Esophagus squamous epithelium (tissue), 5 donors: ENCODE data around the gene LRRN4. TPM values are rescaled to one million over a fixed set of nuclear protein-coding genes. Genes with fewer than 3 reads are reported as not detected.

ENCODE experiments used
- DNase-seq: peaks from one replicate; lab custom pipeline; 2025; lab: John Stamatoyannopoulos, UW
- H3K27ac ChIP-seq, 4 donors: fragments of 200-600 bp; sonication (generic); one replicate each; pipeline ENCODE4 v1.5.1; 2016 to 2019; ENCODE audit warnings: mild to moderate bottlenecking in 1 of 4
- H3K27me3 ChIP-seq, 4 donors: fragments of 200-600 bp; sonication (generic); 1 replicate in 3 of 4; 2 replicates in 1 of 4; pipeline versions ENCODE4 v1.5.1 to v1.6.0; 2017 to 2021; ENCODE audit warnings: antibody characterized with exemption in 1 of 4
- H3K36me3 ChIP-seq, 3 donors: fragments of 200-600 bp; sonication (generic); one replicate each; pipeline ENCODE4 v1.5.1; 2016 to 2019
- H3K4me1 ChIP-seq, 3 donors: fragments of 200-600 bp; sonication (generic); one replicate each; pipeline ENCODE4 v1.5.1; 2017 to 2019
- H3K4me3 ChIP-seq, 4 donors: fragments of 200-600 bp; sonication (generic); 1 replicate in 3 of 4; 2 replicates in 1 of 4; pipeline ENCODE4 v1.5.1; 2016 to 2019; ENCODE audit warnings: mild to moderate bottlenecking in 2 of 4, moderate library complexity in 1 of 4
- H3K9me3 ChIP-seq, 3 donors: fragments of 200-600 bp; sonication (generic); one replicate each; pipeline ENCODE4 v1.5.1; 2016 to 2019
- POLR2A ChIP-seq, 4 donors: fragments of 450-650 bp; IDR thresholded peaks; one replicate each; pipeline ENCODE4 v1.6.1; 2017; ENCODE audit warnings: antibody characterized with exemption in 4 of 4, mild to moderate bottlenecking in 4 of 4, moderate library complexity in 3 of 4
- whole genome bisulfite sequencing, 2 donors: methylation state at CpG; one replicate each; pipeline ENCODE4 v1.1.5; 2018; 5-methylcytosine and 5-hydroxymethylcytosine counted together
- intact Hi-C: fragments of 100-400 bp; cut with DNase I; formaldehyde crosslinking; loops from one replicate; pipeline ENCODE4 v1.15.0; 2022
- total RNA-seq, 4 donors: library from RNA; depleted of rRNA; stranded (reverse); fragments of >200 nt; gene quantifications; one replicate each; pipeline ENCODE4 v1.1.0, GENCODE V29; 2016
- TF ChIP-seq, protein P1 (sequence below), 6 experiments: fragments of 450-650 bp in 4 of 6; fragments of 200-600 bp in 2 of 6; sonication (generic) in 2 of 6; IDR thresholded peaks; one replicate each; pipeline ENCODE4 v1.5.1; 2016 to 2019; ENCODE audit warnings: antibody characterized with exemption in 6 of 6, mild to moderate bottlenecking in 4 of 6, moderate library complexity in 4 of 6
- donor health status: DM: yes; HTN: yes; CAD: no.

LRRN4 gene
- total RNA-seq, 4 donors from 2014 or later, result 0.19 TPM; not detected in 3

DNA sequence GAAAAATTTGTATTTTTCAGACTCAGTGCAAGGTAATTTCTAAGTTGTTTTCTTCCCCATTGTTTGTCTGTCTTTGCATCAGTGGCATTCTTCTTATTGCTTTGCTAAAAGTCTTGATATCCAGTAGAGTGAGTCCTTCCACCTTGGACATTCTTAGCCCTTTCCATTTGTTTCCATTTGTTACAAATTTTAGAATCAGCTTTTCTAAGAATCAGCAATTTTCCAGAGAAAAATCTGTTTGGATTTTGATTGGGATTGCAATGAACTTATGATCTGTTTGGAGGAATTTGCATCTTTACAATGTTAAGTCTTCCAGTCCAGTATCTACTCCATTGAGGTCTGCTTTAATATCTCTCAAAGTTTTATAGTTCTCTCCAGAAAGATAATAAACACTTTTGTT lies 36.4 kb downstream of the LRRN4 start:
- Histone ChIP-seq H3K4me1 (no peaks in the 10 kb centered on the region), H3K9me3 (no peaks in the 10 kb centered on the region), H3K4me3 (no peak overlapping the region), H3K27ac (no peak overlapping the region), H3K36me3 (peaks cover 0 to 64% (median 0%) of the 10 kb centered on the region in 3 donors), H3K27me3 (no peaks in the 10 kb centered on the region)
- no peak for TF ChIP-seq POLR2A (IDR thresholded peaks at IDR 0.05)
- TF ChIP-seq, protein P1, sequence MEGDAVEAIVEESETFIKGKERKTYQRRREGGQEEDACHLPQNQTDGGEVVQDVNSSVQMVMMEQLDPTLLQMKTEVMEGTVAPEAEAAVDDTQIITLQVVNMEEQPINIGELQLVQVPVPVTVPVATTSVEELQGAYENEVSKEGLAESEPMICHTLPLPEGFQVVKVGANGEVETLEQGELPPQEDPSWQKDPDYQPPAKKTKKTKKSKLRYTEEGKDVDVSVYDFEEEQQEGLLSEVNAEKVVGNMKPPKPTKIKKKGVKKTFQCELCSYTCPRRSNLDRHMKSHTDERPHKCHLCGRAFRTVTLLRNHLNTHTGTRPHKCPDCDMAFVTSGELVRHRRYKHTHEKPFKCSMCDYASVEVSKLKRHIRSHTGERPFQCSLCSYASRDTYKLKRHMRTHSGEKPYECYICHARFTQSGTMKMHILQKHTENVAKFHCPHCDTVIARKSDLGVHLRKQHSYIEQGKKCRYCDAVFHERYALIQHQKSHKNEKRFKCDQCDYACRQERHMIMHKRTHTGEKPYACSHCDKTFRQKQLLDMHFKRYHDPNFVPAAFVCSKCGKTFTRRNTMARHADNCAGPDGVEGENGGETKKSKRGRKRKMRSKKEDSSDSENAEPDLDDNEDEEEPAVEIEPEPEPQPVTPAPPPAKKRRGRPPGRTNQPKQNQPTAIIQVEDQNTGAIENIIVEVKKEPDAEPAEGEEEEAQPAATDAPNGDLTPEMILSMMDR (IDR thresholded peaks at IDR 0.05), result no peak
- no peak for DNase-seq
- intact Hi-C loops, result no loop called here

DNA sequence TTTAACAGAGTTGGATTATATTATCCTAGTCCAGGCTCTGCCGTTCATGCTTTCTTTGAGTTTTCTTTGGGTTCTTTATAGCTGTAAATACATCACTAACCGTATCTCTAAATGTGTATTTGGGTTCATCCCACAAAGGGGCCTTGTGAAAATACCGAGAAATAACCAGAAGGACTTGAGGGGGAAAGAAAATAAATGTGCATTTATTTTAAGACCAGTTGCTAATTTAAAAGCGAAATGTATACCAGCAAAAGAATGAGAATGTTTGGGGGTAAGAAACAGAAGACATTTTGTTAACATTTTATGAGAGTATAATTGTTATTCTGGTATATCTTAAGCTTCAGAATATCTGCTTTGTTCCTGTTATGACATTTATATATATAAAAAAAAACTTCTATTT lies 38.9 kb downstream of the LRRN4 start:
- no peak for DNase-seq
- Histone ChIP-seq H3K4me1 (peaks cover 0 to under 1% (median 0%) of the 10 kb centered on the region in 3 donors), H3K27me3 (no peaks in the 10 kb centered on the region), H3K4me3 (no peak overlapping the region), H3K36me3 (peaks cover 0 to 79% (median 6%) of the 10 kb centered on the region in 3 donors), H3K9me3 (no peaks in the 10 kb centered on the region), H3K27ac (no peak overlapping the region)
- 82 to 85% methylated on average over 4 of the region's 4 CpGs for WGBS, 2 donors
- intact Hi-C loops, result no loop called here
- TF ChIP-seq POLR2A (IDR thresholded peaks at IDR 0.05), result no peak
- TF ChIP-seq, protein P1 (IDR thresholded peaks at IDR 0.05), result no peak

DNA sequence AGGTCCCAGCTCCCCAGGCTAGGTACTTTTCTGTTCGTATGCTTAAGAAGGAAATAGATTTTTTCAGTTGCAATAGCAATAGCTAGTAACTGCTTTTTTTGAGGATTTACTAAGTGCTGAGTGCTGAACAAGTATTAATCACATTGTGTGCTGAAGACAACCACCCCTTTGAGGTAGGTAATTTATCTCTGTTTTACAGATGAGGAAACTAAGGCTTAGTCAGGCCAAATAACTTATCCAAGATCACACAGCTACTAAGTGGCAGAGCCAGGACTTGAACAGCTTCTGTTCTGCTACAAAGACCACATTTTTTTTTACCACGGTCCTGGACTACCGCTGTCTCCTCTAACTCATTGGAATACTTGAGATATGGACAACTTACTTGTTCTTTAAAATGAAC lies 39.8 kb downstream of the LRRN4 start:
- H3K9me3 ChIP-seq, result no peaks in the 10 kb centered on the region
- WGBS, 2 donors, result 79 to 82% methylated on average over 3 of the region's 3 CpGs
- DNase-seq, result no peak
- H3K4me1 ChIP-seq, result peaks cover 0 to 10% (median 0%) of the 10 kb centered on the region in 3 donors
- no peaks in the 10 kb centered on the region for H3K27me3 ChIP-seq
- intact Hi-C loops, result no loop called here
- H3K4me3 ChIP-seq, result no peak overlapping the region
- peaks cover 0 to 83% (median 6%) of the 10 kb centered on the region in 3 donors for H3K36me3 ChIP-seq
- H3K27ac ChIP-seq, result no peak overlapping the region
- TF ChIP-seq, protein P1 (IDR thresholded peaks at IDR 0.05), result no peak

DNA sequence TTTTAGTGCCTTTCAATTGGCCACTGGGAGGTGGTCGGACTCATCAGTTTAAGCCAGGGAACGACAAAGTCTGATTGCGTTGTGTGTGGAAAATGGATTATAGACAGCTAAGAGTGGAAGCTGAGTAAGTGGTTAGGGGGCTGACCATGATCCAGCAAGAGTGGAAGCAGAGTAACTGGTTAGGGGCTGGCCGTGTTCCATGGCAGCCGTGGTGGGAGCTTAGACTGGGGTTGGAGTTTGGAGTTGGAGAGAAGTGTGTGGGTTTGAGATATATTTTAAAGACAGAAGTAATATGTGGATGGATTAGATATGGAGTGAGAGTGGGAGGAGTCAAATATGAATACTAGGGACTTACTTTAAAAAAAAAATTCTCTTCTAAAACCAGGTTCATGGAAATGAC lies 41.7 kb downstream of the LRRN4 start:
- intact Hi-C loops, result no loop called here
- Histone ChIP-seq H3K4me3 (no peak overlapping the region), H3K9me3 (no peaks in the 10 kb centered on the region), H3K4me1 (peaks cover 13 to 28% (median 14%) of the 10 kb centered on the region in 3 donors), H3K27me3 (no peaks in the 10 kb centered on the region), H3K27ac (no peak overlapping the region), H3K36me3 (peaks cover 0 to 75% (median 6%) of the 10 kb centered on the region in 3 donors)
- TF ChIP-seq, protein P1 (IDR thresholded peaks at IDR 0.05), result no peak
- TF ChIP-seq POLR2A (IDR thresholded peaks at IDR 0.05), result no peak
- WGBS, 2 donors, result 94 to 95% methylated on average over 5 of the region's 5 CpGs
- no peak for DNase-seq

DNA sequence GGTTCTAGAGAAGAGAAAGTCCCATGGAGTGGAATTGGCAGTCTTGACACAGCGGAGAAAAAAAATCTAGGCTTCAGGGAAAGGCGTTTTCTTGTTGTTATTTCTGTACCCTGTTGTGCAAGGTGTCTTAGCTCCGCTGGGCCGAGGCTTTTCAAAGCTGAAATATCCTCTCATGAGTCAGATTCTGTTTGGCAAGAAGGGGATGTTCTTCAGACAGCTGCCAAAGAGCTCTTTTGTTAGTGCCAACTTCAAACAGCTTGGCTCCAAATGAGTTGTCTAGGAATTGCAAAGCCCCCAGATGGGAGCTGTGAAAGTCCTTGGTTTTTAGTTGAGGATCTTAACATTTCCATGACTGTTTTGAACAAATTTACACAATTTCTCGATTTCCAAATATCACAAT lies 45.6 kb downstream of the LRRN4 start:
- intact Hi-C loops, result no loop called here
- Histone ChIP-seq H3K4me1 (peaks cover 20 to 45% (median 23%) of the 10 kb centered on the region in 3 donors), H3K36me3 (peaks cover 0 to 37% (median 6%) of the 10 kb centered on the region in 3 donors), H3K27ac (peak overlapping the region in 3 of 4 donors; percentile 9 to 59 (median 43)), H3K9me3 (no peaks in the 10 kb centered on the region), H3K27me3 (no peaks in the 10 kb centered on the region), H3K4me3 (peak overlapping the region in 2 of 4 donors; percentile 27 to 87)
- WGBS, 2 donors, result 5 to 20% methylated on average over 5 of the region's 5 CpGs
- no peak for TF ChIP-seq POLR2A (IDR thresholded peaks at IDR 0.05)
- TF ChIP-seq, protein P1 (IDR thresholded peaks at IDR 0.05), result no peak
- peak; percentile 3 for DNase-seq
